ENCODE measurements around the gene CYSRT1.

The CYSRT1 gene

GRCh38 chr9:137234055-137234697, 9.2 kb downstream of the CYSRT1 start:
- POLR2A ChIA-PET: no interaction called here
- H3K4me3 ChIP-seq (ENCODE audit: control insufficient read depth in 1 of 7, extremely low read depth in 1 of 7, insufficient read depth in 4 of 7, low read depth in 2 of 7, low read length in 6 of 7): no peak overlapping the region

DNA sequence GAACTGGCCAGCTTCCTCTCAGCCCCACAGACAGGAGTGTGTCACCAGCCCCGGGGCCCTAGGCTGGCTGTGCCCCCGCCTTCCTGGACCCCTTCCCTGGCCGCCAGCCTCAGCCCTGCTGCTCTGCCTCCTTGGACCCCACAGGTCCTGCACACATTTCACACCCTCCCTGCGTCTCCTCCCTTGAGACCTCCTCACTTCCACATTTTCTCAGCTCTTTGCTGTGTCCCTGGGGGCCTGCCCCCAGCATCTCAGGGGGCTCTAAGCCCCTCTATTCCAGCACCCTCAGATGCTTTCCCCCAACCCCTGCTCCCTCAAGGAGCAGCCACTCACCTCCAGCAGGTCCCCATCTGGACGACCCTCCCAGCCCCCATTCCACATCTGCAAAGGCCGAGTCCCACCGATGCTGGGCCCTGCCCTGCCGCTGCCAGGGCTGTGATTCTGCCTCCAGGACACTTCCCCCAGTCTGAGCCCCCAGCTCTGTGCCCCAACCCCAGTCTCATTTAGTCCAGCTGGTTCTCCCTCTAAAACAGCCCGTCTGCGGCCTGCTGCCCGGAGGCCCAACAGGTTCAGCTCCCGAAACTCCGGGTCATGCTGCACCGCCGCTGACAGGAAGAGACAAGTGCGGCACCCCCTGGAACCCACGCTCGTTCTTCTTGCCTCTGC, 9.9 kb downstream of the CYSRT1 start:
- Histone ChIP-seq H3K27ac (ENCODE audit: insufficient read depth in 1 of 2, low read depth in 1 of 2, low read length in 2 of 2, poor library complexity in 1 of 2, severe bottlenecking in 2 of 2) (no peak overlapping the region), H3K4me1 (ENCODE audit: control extremely low read depth in 1 of 4, control insufficient read depth in 4 of 4, insufficient read depth in 4 of 4, low read length in 3 of 4) (peaks cover 0 to 52% (median 39%) of the 10 kb centered on the region in 4 experiments), H3K9me3 (ENCODE audit: control extremely low read depth in 1 of 5, control insufficient read depth in 4 of 5, insufficient read depth in 2 of 5, low read depth in 1 of 5, low read length in 4 of 5) (no peaks in the 10 kb centered on the region), H3K36me3 (ENCODE audit: control insufficient read depth in 4 of 4, insufficient read depth in 4 of 4, low read length in 3 of 4) (no peaks in the 10 kb centered on the region), H3K4me3 (ENCODE audit: control insufficient read depth in 1 of 7, extremely low read depth in 1 of 7, insufficient read depth in 4 of 7, low read depth in 2 of 7, low read length in 6 of 7) (peak overlapping the region in 1 of 7 experiments; percentile 61), H3K27me3 (replicated peaks in 2 of 5; ENCODE audit: control insufficient read depth in 4 of 5, insufficient read depth in 5 of 5, low read length in 4 of 5) (peaks cover 0 to 10% (median 0%) of the 10 kb centered on the region in 5 experiments)
- ChIA-PET CTCF (interaction anchor here (0.7 to 4.8 kb wide), 4 partner anchors 9 to 120 kb away, joined by 3 to 25 read pairs (median 3); partner anchors contain the start of genes CYSRT1 and RNF224), POLR2A (no interaction called here)
- 80% methylated on average over 12 of the region's 18 CpGs for WGBS (ENCODE audit: insufficient coverage)
- no peak for DNase-seq

More at GRCh38 chr9:137234055-137234697, 9.2 kb downstream of the CYSRT1 start:
- WGBS (ENCODE audit: insufficient coverage): 77% methylated on average over 38 of the region's 40 CpGs
- H3K36me3 ChIP-seq (ENCODE audit: control insufficient read depth in 4 of 4, insufficient read depth in 4 of 4, low read length in 3 of 4): no peaks in the 10 kb centered on the region
- peaks cover 0 to 47% (median 34%) of the 10 kb centered on the region in 4 experiments for H3K4me1 ChIP-seq (ENCODE audit: control extremely low read depth in 1 of 4, control insufficient read depth in 4 of 4, insufficient read depth in 4 of 4, low read length in 3 of 4)
- peaks cover 0 to 17% (median 0%) of the 10 kb centered on the region in 5 experiments for H3K27me3 ChIP-seq (replicated peaks in 2 of 5; ENCODE audit: control insufficient read depth in 4 of 5, insufficient read depth in 5 of 5, low read length in 4 of 5)
- no peaks in the 10 kb centered on the region for H3K9me3 ChIP-seq (ENCODE audit: control extremely low read depth in 1 of 5, control insufficient read depth in 4 of 5, insufficient read depth in 2 of 5, low read depth in 1 of 5, low read length in 4 of 5)
- DNase-seq: no peak
- CTCF ChIA-PET: interaction anchor here (0.8 to 4.8 kb wide), 3 partner anchors 8 to 116 kb away, joined by 3 to 25 read pairs (median 3); partner anchors contain the start of genes CYSRT1 and RNF224
- H3K27ac ChIP-seq (ENCODE audit: insufficient read depth in 1 of 2, low read depth in 1 of 2, low read length in 2 of 2, poor library complexity in 1 of 2, severe bottlenecking in 2 of 2): no peak overlapping the region

- Histone ChIP-seq H3K4me1 (ENCODE audit: control extremely low read depth in 1 of 4, control insufficient read depth in 4 of 4, insufficient read depth in 4 of 4, low read length in 3 of 4) (peaks cover 0 to 52% (median 44%) of the 10 kb centered on the region in 4 experiments), H3K27ac (ENCODE audit: insufficient read depth in 1 of 2, low read depth in 1 of 2, low read length in 2 of 2, poor library complexity in 1 of 2, severe bottlenecking in 2 of 2) (no peak overlapping the region), H3K4me3 (ENCODE audit: control insufficient read depth in 1 of 7, extremely low read depth in 1 of 7, insufficient read depth in 4 of 7, low read depth in 2 of 7, low read length in 6 of 7) (peak overlapping the region in 4 of 7 experiments; percentile 38 to 70 (median 56)), H3K36me3 (ENCODE audit: control insufficient read depth in 4 of 4, insufficient read depth in 4 of 4, low read length in 3 of 4) (no peaks in the 10 kb centered on the region), H3K27me3 (replicated peaks in 2 of 5; ENCODE audit: control insufficient read depth in 4 of 5, insufficient read depth in 5 of 5, low read length in 4 of 5) (peaks cover 0 to 7% (median 0%) of the 10 kb centered on the region in 5 experiments), H3K9me3 (ENCODE audit: control extremely low read depth in 1 of 5, control insufficient read depth in 4 of 5, insufficient read depth in 2 of 5, low read depth in 1 of 5, low read length in 4 of 5) (no peaks in the 10 kb centered on the region)
- DNase-seq: no peak
- 72% methylated on average over 25 of the region's 35 CpGs for WGBS (ENCODE audit: insufficient coverage)
- ChIA-PET CTCF (interaction anchor here (0.9 to 4.8 kb wide), 8 partner anchors 9 to 200 kb away, joined by 3 to 25 read pairs (median 4); partner anchors contain the start of genes CYSRT1, RNF224 and TMEM210), POLR2A (interaction anchor here (0.5 to 1.2 kb wide), 2 partner anchors 8 to 700 kb away, joined by 4 to 5 read pairs; partner anchors contain the start of gene RNF224)
Measured at GRCh38 chr9:137235424-137236237, 10.7 kb downstream of the CYSRT1 start.

GRCh38 chr9:137236238-137236935, 11.4 kb downstream of the CYSRT1 start:
- H3K27me3 ChIP-seq (replicated peaks in 2 of 5; ENCODE audit: control insufficient read depth in 4 of 5, insufficient read depth in 5 of 5, low read length in 4 of 5): peaks cover 0 to 7% (median 0%) of the 10 kb centered on the region in 5 experiments
- peak overlapping the region in 5 of 7 experiments; percentile 38 to 70 (median 52) for H3K4me3 ChIP-seq (ENCODE audit: control insufficient read depth in 1 of 7, extremely low read depth in 1 of 7, insufficient read depth in 4 of 7, low read depth in 2 of 7, low read length in 6 of 7)
- WGBS (ENCODE audit: insufficient coverage): 6% methylated on average over 26 of the region's 31 CpGs
- H3K9me3 ChIP-seq (ENCODE audit: control extremely low read depth in 1 of 5, control insufficient read depth in 4 of 5, insufficient read depth in 2 of 5, low read depth in 1 of 5, low read length in 4 of 5): no peaks in the 10 kb centered on the region
- H3K4me1 ChIP-seq (ENCODE audit: control extremely low read depth in 1 of 4, control insufficient read depth in 4 of 4, insufficient read depth in 4 of 4, low read length in 3 of 4): peaks cover 0 to 52% (median 45%) of the 10 kb centered on the region in 4 experiments
- H3K27ac ChIP-seq (ENCODE audit: insufficient read depth in 1 of 2, low read depth in 1 of 2, low read length in 2 of 2, poor library complexity in 1 of 2, severe bottlenecking in 2 of 2): peak overlapping the region in 1 of 2 experiments; percentile 54
- ChIA-PET POLR2A (interaction anchor here (0.5 to 1.2 kb wide), 3 partner anchors 9 to 701 kb away, joined by 4 to 5 read pairs (median 4); partner anchors contain the start of gene RNF224), CTCF (interaction anchor here (0.6 to 4.8 kb wide), 20 partner anchors 10 to 458 kb away, joined by 3 to 25 read pairs (median 4); partner anchors contain the start of genes ANAPC2, CYSRT1, RNF224 and SSNA1)
- no peaks in the 10 kb centered on the region for H3K36me3 ChIP-seq (ENCODE audit: control insufficient read depth in 4 of 4, insufficient read depth in 4 of 4, low read length in 3 of 4)
- DNase-seq: peak; percentile 88 to 93 (median 92)

DNA sequence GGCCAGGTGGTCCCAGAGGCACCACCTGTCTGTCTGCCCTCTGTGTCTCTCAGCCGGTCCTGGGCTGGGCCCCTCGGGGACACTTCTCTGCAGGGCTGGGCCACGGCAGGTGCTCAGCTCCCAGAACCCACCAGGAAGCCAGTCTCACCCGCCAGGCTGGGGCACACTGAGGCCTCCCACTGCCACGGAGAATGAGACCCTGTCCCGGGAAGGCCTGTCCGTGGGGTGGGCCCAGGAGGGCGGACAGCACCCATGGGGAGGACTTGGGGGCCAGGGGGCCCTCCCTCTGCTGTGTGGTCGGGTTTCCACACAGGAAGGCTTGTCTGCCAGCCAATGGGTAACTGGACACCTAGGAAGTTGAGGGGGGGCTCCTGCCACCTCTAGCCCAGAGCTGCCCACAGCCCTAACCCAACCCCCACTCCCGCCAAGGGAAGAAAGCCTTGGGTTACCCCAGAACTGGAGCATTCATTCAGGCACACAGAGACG, 12.0 kb downstream of the CYSRT1 start:
- Histone ChIP-seq H3K4me3 (ENCODE audit: control insufficient read depth in 1 of 7, extremely low read depth in 1 of 7, insufficient read depth in 4 of 7, low read depth in 2 of 7, low read length in 6 of 7) (peak overlapping the region in 5 of 7 experiments; percentile 19 to 70 (median 52)), H3K36me3 (ENCODE audit: control insufficient read depth in 4 of 4, insufficient read depth in 4 of 4, low read length in 3 of 4) (peaks cover 0 to 3% (median 2%) of the 10 kb centered on the region in 4 experiments), H3K27ac (ENCODE audit: insufficient read depth in 1 of 2, low read depth in 1 of 2, low read length in 2 of 2, poor library complexity in 1 of 2, severe bottlenecking in 2 of 2) (peak overlapping the region in 1 of 2 experiments; percentile 54), H3K27me3 (replicated peaks in 2 of 5; ENCODE audit: control insufficient read depth in 4 of 5, insufficient read depth in 5 of 5, low read length in 4 of 5) (peaks cover 0 to 7% (median 0%) of the 10 kb centered on the region in 5 experiments), H3K9me3 (ENCODE audit: control extremely low read depth in 1 of 5, control insufficient read depth in 4 of 5, insufficient read depth in 2 of 5, low read depth in 1 of 5, low read length in 4 of 5) (no peaks in the 10 kb centered on the region), H3K4me1 (ENCODE audit: control extremely low read depth in 1 of 4, control insufficient read depth in 4 of 4, insufficient read depth in 4 of 4, low read length in 3 of 4) (peaks cover 0 to 54% (median 49%) of the 10 kb centered on the region in 4 experiments)
- DNase-seq: no peak
- CTCF ChIA-PET: interaction anchor here (0.6 to 4.8 kb wide), 22 partner anchors 11 to 459 kb away, joined by 3 to 25 read pairs (median 4); partner anchors contain the start of genes ANAPC2, CYSRT1, RNF224 and SSNA1
- WGBS (ENCODE audit: insufficient coverage): 23% methylated on average over 8 of the region's 11 CpGs
- POLR2A ChIA-PET: interaction anchor here (0.9 to 1.2 kb wide), 2 partner anchors 10 to 109 kb away, joined by 4 to 5 read pairs; partner anchors contain the start of gene RNF224

Measured in common myeloid progenitor, CD34-positive (primary cell).